ENCODE data around the gene PLD3. TPM values are rescaled to one million over a fixed set of nuclear protein-coding genes. Genes with fewer than 3 reads are reported as not detected.
A peak's percentile ranks its signal among the peaks of the same experiment; 100 is the strongest.

PLD3 gene
- total and polyA plus RNA-seq, 11 donors = 109 to 375 (median 161) TPM

- Histone ChIP-seq H3K27ac (peak overlapping the region in 10 of 12 donors; percentile 2 to 89 (median 54)), H3K36me3 (peaks cover 0 to 10% (median 4%) of the 10 kb centered on the region in 9 donors), H3K4me1 (peaks cover 0 to 54% (median 33%) of the 10 kb centered on the region in 12 donors), H3K4me3 (no peak overlapping the region), H3K27me3 (no peaks in the 10 kb centered on the region), H3K9me3 (no peaks in the 10 kb centered on the region)
- intact Hi-C loops (cut with DNase I) = loop anchor here in 1 of 10 donors (10.0 kb wide), 1 partner anchor 80 kb away; the partner anchor contains the start of gene SERTAD1
- WGBS, 4 donors = 42 to 72% (median 54%) methylated on average over 7 of the region's 7 CpGs
- no peak for TF ChIP-seq CTCF (IDR thresholded peaks at IDR 0.05)
- no peak for TF ChIP-seq POLR2A (IDR thresholded peaks at IDR 0.05)
- ATAC-seq (no peak), DNase-seq (peak in 2 of 5 donors; percentile 51 to 52)
Observed at GRCh38 chr19:40344422-40344821, 4.1 kb upstream of the PLD3 start.

GRCh38 chr19:40348961-40349507 lies 539 bp downstream of the PLD3 start:
- WGBS, 4 donors = 11 to 18% (median 15%) methylated on average over 17 of the region's 17 CpGs
- H3K9me3 ChIP-seq = no peaks in the 10 kb centered on the region
- peaks cover 0 to 7% (median 0%) of the 10 kb centered on the region in 9 donors for H3K36me3 ChIP-seq
- H3K4me3 ChIP-seq = peak overlapping the region; percentile 38 to 98 (median 76)
- no peaks in the 10 kb centered on the region for H3K27me3 ChIP-seq
- peak overlapping the region; percentile 55 to 88 (median 78) for H3K27ac ChIP-seq
- no peak for ATAC-seq
- DNase-seq = no peak
- TF ChIP-seq CTCF (IDR thresholded peaks at IDR 0.05) (no peak), POLR2A (IDR thresholded peaks at IDR 0.05) (no peak)
- peaks cover 0 to 31% (median 19%) of the 10 kb centered on the region in 12 donors for H3K4me1 ChIP-seq
- intact Hi-C loops (cut with DNase I) = loop anchor here in 2 of 10 donors (2.0 to 10.0 kb wide), 5 partner anchors 52 to 93 kb away; partner anchors contain the start of genes SERTAD1 (in 1 of the 2) and SERTAD3 (in 1 of the 2)

GRCh38 chr19:40355975-40356680 lies 7.6 kb downstream of the PLD3 start:
- Histone ChIP-seq H3K27ac (no peak overlapping the region), H3K9me3 (no peaks in the 10 kb centered on the region), H3K27me3 (no peaks in the 10 kb centered on the region), H3K4me1 (peaks cover 0 to 37% (median 0%) of the 10 kb centered on the region in 12 donors), H3K4me3 (no peak overlapping the region), H3K36me3 (peaks cover 0 to 20% (median 6%) of the 10 kb centered on the region in 9 donors)
- ATAC-seq (no peak), DNase-seq (no peak)
- TF ChIP-seq CTCF (IDR thresholded peaks at IDR 0.05) (no peak), POLR2A (IDR thresholded peaks at IDR 0.05) (no peak)
- WGBS, 4 donors = 85 to 91% (median 85%) methylated on average over 9 of the region's 9 CpGs
- intact Hi-C loops (cut with DNase I) = loop anchor here in 1 of 10 donors (5.0 kb wide), 1 partner anchor 46 kb away; no protein-coding TSS in a partner anchor
